ENCODE measurements around the gene CALR3. TPM values are rescaled to one million over a fixed set of nuclear protein-coding genes. Genes with fewer than 3 reads are reported as not detected.

CALR3 gene
- total and polyA plus RNA-seq, 2 of the 13 experiments (the other 11 are each of a cell fraction or from before 2014, with no cell fraction given): not detected

- TF ChIP-seq PATZ1 (CRISPR knock-in tag; IDR thresholded peaks at IDR 0.05) (peak; percentile 57), FOXA1 (IDR thresholded peaks at IDR 0.05) (no peak), FOXA1 (CRISPR knock-in tag; IDR thresholded peaks at IDR 0.05) (peak; percentile 81), ISL2 (CRISPR knock-in tag; IDR thresholded peaks at IDR 0.05) (peak; percentile 45; the same call in 1 of the 2 replicates), TEAD3 (CRISPR knock-in tag; optimal IDR thresholded peaks at IDR 0.05; ENCODE audit: borderline replicate concordance) (peak; percentile 96), ZFY (CRISPR knock-in tag; IDR thresholded peaks at IDR 0.05) (peak; percentile 58; the same call in 1 of the 2 replicates), MED1 (CRISPR knock-in tag; IDR thresholded peaks at IDR 0.05) (peak; percentile 50; the same call in 1 of the 2 replicates), CREB1 (IDR thresholded peaks at IDR 0.05) (no peak), CREB1 (CRISPR knock-in tag; IDR thresholded peaks at IDR 0.05) (no peak), THRA (CRISPR knock-in tag; IDR thresholded peaks at IDR 0.05; ENCODE audit: borderline replicate concordance) (peak; percentile 72), ZNF292 (CRISPR knock-in tag; IDR thresholded peaks at IDR 0.05; ENCODE audit: borderline replicate concordance, low read depth) (peak; percentile 95; the same call in 1 of the 2 replicates), ARID2 (CRISPR knock-in tag; IDR thresholded peaks at IDR 0.05; ENCODE audit: borderline replicate concordance) (no peak), SIX4 (CRISPR knock-in tag; IDR thresholded peaks at IDR 0.05) (peak; percentile 85), ZNF414 (CRISPR knock-in tag; IDR thresholded peaks at IDR 0.05) (peak; percentile 28; the same call in 1 of the 2 replicates), ASH2L (IDR thresholded peaks at IDR 0.05; ENCODE audit: insufficient read length, low read depth, low read length) (peak; percentile 26), FOXA3 (CRISPR knock-in tag; IDR thresholded peaks at IDR 0.05) (peak; percentile 48), HDAC2 (CRISPR knock-in tag; IDR thresholded peaks at IDR 0.05) (peak; percentile 72), GTF2F1 (IDR thresholded peaks at IDR 0.05; ENCODE audit: low read length) (no peak), ZNF713 (CRISPR knock-in tag; IDR thresholded peaks at IDR 0.05) (no peak), ZBTB38 (CRISPR knock-in tag; IDR thresholded peaks at IDR 0.05) (peak; percentile 78), TARDBP (CRISPR knock-in tag; IDR thresholded peaks at IDR 0.05) (peak; percentile 59; the same call in 1 of the 2 replicates), SIX1 (CRISPR knock-in tag; IDR thresholded peaks at IDR 0.05; ENCODE audit: borderline replicate concordance) (peak; percentile 88), PHF21A (CRISPR knock-in tag; IDR thresholded peaks at IDR 0.05) (peak; percentile 73; the same call in 1 of the 2 replicates), ZNF710 (CRISPR knock-in tag; IDR thresholded peaks at IDR 0.05; ENCODE audit: borderline replicate concordance) (peak; percentile 77), FOXJ3 (CRISPR knock-in tag; IDR thresholded peaks at IDR 0.05; ENCODE audit: borderline replicate concordance) (peak; percentile 68; the same call in 1 of the 2 replicates), KDM4B (CRISPR knock-in tag; IDR thresholded peaks at IDR 0.05) (0 out of 2 replicates have a peak, but pooled peaks have one; percentile 36), KDM2A (CRISPR knock-in tag; IDR thresholded peaks at IDR 0.05; ENCODE audit: borderline replicate concordance, low read depth) (peak; percentile 2; the same call in 1 of the 2 replicates)
These were observed 31.9 kb downstream of the CALR3 start (continued) for GRCh38 chr19:16463991-16464575.
